ENCODE data around the gene GH1. TPM values are rescaled to one million over a fixed set of nuclear protein-coding genes. Genes with fewer than 3 reads are reported as not detected.
A peak's percentile ranks its signal among the peaks of the same experiment; 100 is the strongest.

Gene GH1
- total and polyA plus RNA-seq, 9 of the 15 experiments (the other 6 are each of a cell fraction or from before 2014, with no cell fraction given), result not detected

GRCh38 chr17:63942309-63942985 lies 23.8 kb upstream of the GH1 start (continued):
- no peak for TF ChIP-seq CHD7 (IDR thresholded peaks at IDR 0.05; ENCODE audit: low read depth, low read length)
- peak; percentile 54 for TF ChIP-seq RBM25 (IDR thresholded peaks at IDR 0.05; ENCODE audit: low read depth, low read length, severe bottlenecking)

All from K562 (cell line).